Endothelial cell of umbilical vein (primary cell): Measurements from ENCODE around the gene TRIM62. TPM values are rescaled to one million over a fixed set of nuclear protein-coding genes. Genes with fewer than 3 reads are reported as not detected.

Experiments used
- BruUV-seq: library from RNA; stranded (reverse); fragments of 400-500 nt; replicated peaks from 2 replicates; lab custom pipeline; 2021; lab: Mats Ljungman, UMichigan
- CTCF ChIA-PET: fragments of 300-600, 350-600 bp; sonication (Branson Sonifier 250); formaldehyde crosslinking; loops from one replicate; lab custom pipeline; 2021; ENCODE audit warnings: antibody characterized with exemption, inconsistent platforms; lab: Charles Lee
- POLR2A ChIA-PET: fragments of 300-600, 350-600 bp; sonication (Branson Sonifier 250); formaldehyde crosslinking; loops from one replicate; lab custom pipeline; 2021; ENCODE audit warnings: antibody characterized with exemption, inconsistent platforms; lab: Charles Lee
- DNase-seq: peaks from one replicate; pipeline ENCODE4 v3.0.0-alpha.2; 2011; ENCODE audit warnings: low read depth, low spot score
- FAIRE-seq: peaks from 2 replicates; lab custom pipeline; 2011; peaks lifted over from hg19 to GRCh38; lab: Jason Lieb, UNC
- H2AFZ ChIP-seq: 2 replicates; pipeline ENCODE4 v1.6.0; 2012; ENCODE audit warnings: low read depth, low read length, control low read depth, inconsistent platforms
- H3K27ac ChIP-seq: 2 replicates; pipeline ENCODE4 v1.5.1; 2011; ENCODE audit warnings: low read depth, mild to moderate bottlenecking, control low read depth, low read length, moderate library complexity; ENCODE audit not compliant: insufficient read depth
- H3K27me3 ChIP-seq, 2 experiments: 2 replicates each; pipeline versions ENCODE4 v1.6.0 to v1.6.1; 2011; ENCODE audit warnings: low read length in 2 of 2, mixed read lengths in 1 of 2; ENCODE audit not compliant: control insufficient read depth in 2 of 2, insufficient read depth in 2 of 2
- H3K36me3 ChIP-seq, 2 experiments: 2 replicates in 1 of 2; 3 replicates in 1 of 2; pipeline ENCODE4 v1.5.1; 2011; ENCODE audit warnings: low read length in 2 of 2, mild to moderate bottlenecking in 1 of 2, moderate library complexity in 1 of 2; ENCODE audit not compliant: control insufficient read depth in 2 of 2, insufficient read depth in 2 of 2; ENCODE audit errors: extremely low read depth in 1 of 2
- H3K4me1 ChIP-seq: 3 replicates; pipeline ENCODE4 v1.5.1; 2011; ENCODE audit warnings: mild to moderate bottlenecking, low read length; ENCODE audit not compliant: control insufficient read depth, insufficient read depth; ENCODE audit errors: extremely low read depth
- H3K4me2 ChIP-seq: 2 replicates; pipeline ENCODE4 v1.6.1; 2011; ENCODE audit warnings: low read length, control low read depth, mixed read lengths; ENCODE audit not compliant: insufficient read depth
- H3K4me3 ChIP-seq, 3 experiments: fragments of 200-600 bp in 1 of 3; sonication (generic), shearing (Covaris generic) in 1 of 3; replicated peaks in 1 of 3; 2 replicates each; pipeline ENCODE4 v1.5.1; 2011 to 2016; ENCODE audit warnings: control low read depth in 3 of 3, low read length in 3 of 3, mild to moderate bottlenecking in 2 of 3, inconsistent platforms in 1 of 3, low read depth in 1 of 3, moderate library complexity in 1 of 3; ENCODE audit not compliant: insufficient read depth in 1 of 3
- H3K79me2 ChIP-seq: 2 replicates; pipeline ENCODE4 v1.6.0; 2012; ENCODE audit warnings: low read length, inconsistent platforms; ENCODE audit not compliant: control insufficient read depth, insufficient read depth
- H3K9ac ChIP-seq: replicated peaks from 2 replicates; pipeline ENCODE3; 2011; ENCODE audit warnings: low read length, control low read depth; ENCODE audit not compliant: insufficient read depth; ENCODE audit errors: extremely low read depth
- H3K9me1 ChIP-seq: replicated peaks from 3 replicates; pipeline ENCODE4 v1.6.0; 2011; ENCODE audit warnings: mild to moderate bottlenecking, low read length; ENCODE audit not compliant: control insufficient read depth, insufficient read depth; ENCODE audit errors: extremely low read depth
- H3K9me3 ChIP-seq: replicated peaks from 2 replicates; pipeline ENCODE4 v1.5.1; 2012; ENCODE audit warnings: low read length, inconsistent platforms; ENCODE audit not compliant: control insufficient read depth, insufficient read depth
- H4K20me1 ChIP-seq: replicated peaks from 2 replicates; pipeline ENCODE3; 2011; ENCODE audit warnings: mild to moderate bottlenecking, low read length; ENCODE audit not compliant: control insufficient read depth, insufficient read depth; ENCODE audit errors: extremely low read depth
- GATA2 ChIP-seq: IDR thresholded peaks from 2 replicates; pipeline ENCODE4 v1.7.0; 2011; ENCODE audit warnings: low read depth, mild to moderate bottlenecking, moderate library complexity, mixed read lengths, low read length; ENCODE audit not compliant: insufficient read length, insufficient read depth
- MYC ChIP-seq: IDR thresholded peaks from one replicate; pipeline ENCODE4 v1.6.1; 2011; ENCODE audit warnings: mild to moderate bottlenecking, low read depth, low read length
- POLR2AphosphoS5 ChIP-seq: IDR thresholded peaks from 2 replicates; pipeline ENCODE4 v1.6.1; 2012; ENCODE audit warnings: low read depth, mild to moderate bottlenecking, control low read depth, low read length, moderate library complexity; ENCODE audit not compliant: insufficient read depth
- dilution Hi-C: fragments of 300-500 bp; cut with MboI; formaldehyde crosslinking; loops from one replicate; pipeline ENCODE4 v1.15.0; 2019; ENCODE audit warnings: low sequenced_read_pairs; ENCODE audit not compliant: extremely low pct_ligation_motif_present
- intact Hi-C: fragments of 100-400 bp; cut with micrococcal nuclease; formaldehyde crosslinking; loops from one replicate; pipeline ENCODE4 v1.10.0; 2022
- polyA plus RNA-seq, 4 experiments: library from polyadenylated mRNA; depleted of rRNA in 3 of 4; stranded (reverse) in 3 of 4; unstranded in 1 of 4; fragments of >200 nt; gene quantifications; 2 replicates each; pipeline versions ENCODE4 v1.2.1 to v1.2.3, GENCODE V29; 2011 to 2012; ENCODE audit warnings: missing spikeins in 1 of 4
- total RNA-seq: library from RNA; stranded (reverse); gene quantifications from 2 replicates; pipeline ENCODE4 v1.2.3, GENCODE V29; 2021
- TF ChIP-seq, protein P1 (sequence below), 2 donors: IDR thresholded peaks; 1 replicate in 1 of 2; 2 replicates in 1 of 2; pipeline ENCODE4 v1.5.1; 2011; ENCODE audit warnings: low read length in 2 of 2, mild to moderate bottlenecking in 2 of 2, moderate library complexity in 2 of 2, control low read depth in 1 of 2, inconsistent platforms in 1 of 2, low read depth in 1 of 2; ENCODE audit not compliant: insufficient read depth in 1 of 2; ENCODE audit errors: extremely low read depth in 1 of 2
- TF ChIP-seq, protein P2 (sequence below): IDR thresholded peaks from 2 replicates; pipeline ENCODE4 v1.6.1; 2011; ENCODE audit not compliant: insufficient read depth, insufficient read length

Gene TRIM62
- total and polyA plus RNA-seq, 2 donors (not counting 3 experiments of a cell fraction or from before 2014, with no cell fraction given): 8.3 to 9.3 TPM

DNA sequence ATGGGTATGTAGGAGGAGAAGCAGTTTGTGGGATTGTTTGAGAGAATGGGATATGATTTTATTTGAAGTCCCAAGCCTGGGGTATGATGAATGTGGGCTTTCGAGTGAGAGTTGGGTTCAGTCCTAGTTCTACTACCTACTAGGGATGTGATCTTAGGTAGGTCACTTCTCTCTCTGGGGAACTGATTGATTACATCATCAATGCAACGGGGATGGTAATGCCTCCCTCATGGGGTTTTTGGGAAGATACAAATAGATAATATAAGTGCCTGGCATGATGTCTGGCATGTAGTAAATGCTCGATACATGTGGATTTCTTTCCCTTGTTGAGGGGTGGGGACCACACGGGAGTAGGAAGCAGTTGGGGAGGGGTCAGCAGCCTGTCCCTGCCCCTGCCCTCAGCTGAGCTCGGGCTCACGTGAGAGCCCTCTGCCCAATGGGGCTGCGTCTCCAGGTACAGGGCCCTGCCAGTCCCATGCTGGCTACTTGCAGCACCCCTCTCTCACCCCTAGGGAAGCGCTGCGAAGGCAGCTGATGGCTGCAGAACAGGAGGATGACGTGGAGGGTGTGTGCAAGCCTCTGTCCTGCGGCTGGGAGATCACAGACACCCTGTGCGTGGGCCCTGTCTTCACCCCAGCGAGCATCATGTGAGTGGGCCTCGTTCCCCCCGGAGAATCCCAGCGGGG is 62.2 kb downstream of the TRIM62 start:
- Histone ChIP-seq H3K4me1 (no peaks in the 10 kb centered on the region), H3K27ac (no peak overlapping the region), H3K4me3 (no peak overlapping the region), H2AFZ (no peak overlapping the region), H3K27me3 (peaks cover 2 to 4% of the 10 kb centered on the region in 2 experiments), H3K9ac (no peak overlapping the region), H4K20me1 (no peaks in the 10 kb centered on the region), H3K9me3 (no peaks in the 10 kb centered on the region), H3K4me2 (no peak overlapping the region), H3K36me3 (no peaks in the 10 kb centered on the region), H3K9me1 (no peaks in the 10 kb centered on the region), H3K79me2 (no peaks in the 10 kb centered on the region)
- no TSS peak for BruUV-seq
- DNase-seq (no peak), FAIRE-seq (no peak)
- POLR2A ChIA-PET: no interaction called here
- intact Hi-C loops (no loop called here), dilution Hi-C loops (no loop called here)
- TF ChIP-seq, protein P1, sequence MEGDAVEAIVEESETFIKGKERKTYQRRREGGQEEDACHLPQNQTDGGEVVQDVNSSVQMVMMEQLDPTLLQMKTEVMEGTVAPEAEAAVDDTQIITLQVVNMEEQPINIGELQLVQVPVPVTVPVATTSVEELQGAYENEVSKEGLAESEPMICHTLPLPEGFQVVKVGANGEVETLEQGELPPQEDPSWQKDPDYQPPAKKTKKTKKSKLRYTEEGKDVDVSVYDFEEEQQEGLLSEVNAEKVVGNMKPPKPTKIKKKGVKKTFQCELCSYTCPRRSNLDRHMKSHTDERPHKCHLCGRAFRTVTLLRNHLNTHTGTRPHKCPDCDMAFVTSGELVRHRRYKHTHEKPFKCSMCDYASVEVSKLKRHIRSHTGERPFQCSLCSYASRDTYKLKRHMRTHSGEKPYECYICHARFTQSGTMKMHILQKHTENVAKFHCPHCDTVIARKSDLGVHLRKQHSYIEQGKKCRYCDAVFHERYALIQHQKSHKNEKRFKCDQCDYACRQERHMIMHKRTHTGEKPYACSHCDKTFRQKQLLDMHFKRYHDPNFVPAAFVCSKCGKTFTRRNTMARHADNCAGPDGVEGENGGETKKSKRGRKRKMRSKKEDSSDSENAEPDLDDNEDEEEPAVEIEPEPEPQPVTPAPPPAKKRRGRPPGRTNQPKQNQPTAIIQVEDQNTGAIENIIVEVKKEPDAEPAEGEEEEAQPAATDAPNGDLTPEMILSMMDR (IDR thresholded peaks at IDR 0.05; ENCODE audit: extremely low read depth in 1 of 2, insufficient read depth in 1 of 2, low read depth in 1 of 2, low read length in 2 of 2): no peak
- TF ChIP-seq, protein P2, sequence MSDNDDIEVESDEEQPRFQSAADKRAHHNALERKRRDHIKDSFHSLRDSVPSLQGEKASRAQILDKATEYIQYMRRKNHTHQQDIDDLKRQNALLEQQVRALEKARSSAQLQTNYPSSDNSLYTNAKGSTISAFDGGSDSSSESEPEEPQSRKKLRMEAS: no peak
- TF ChIP-seq GATA2 (no peak), MYC (no peak), POLR2AphosphoS5 (no peak)
- CTCF ChIA-PET: no interaction called here
